Ishikawa (cell line): ENCODE results near the gene FRMPD2.

Experiments used
- CEBPB ChIP-seq: IDR thresholded peaks from 2 replicates; pipeline ENCODE4 v1.6.1; 2012
- EP300 ChIP-seq: IDR thresholded peaks from 2 replicates; pipeline ENCODE4 v1.6.1; 2012; ENCODE audit warnings: borderline replicate concordance
- FOXM1 ChIP-seq: IDR thresholded peaks from 2 replicates; pipeline ENCODE4 v1.6.1; 2012; ENCODE audit warnings: low read depth, borderline replicate concordance
- RAD21 ChIP-seq: IDR thresholded peaks from 2 replicates; pipeline ENCODE4 v1.6.1; 2012; ENCODE audit warnings: low read depth
- TCF12 ChIP-seq: IDR thresholded peaks from 2 replicates; pipeline ENCODE4 v1.6.1; 2012; ENCODE audit warnings: low read depth
- TEAD4 ChIP-seq: IDR thresholded peaks from 2 replicates; pipeline ENCODE4 v1.6.1; 2012
- ZBTB7A ChIP-seq: IDR thresholded peaks from 2 replicates; pipeline ENCODE4 v1.6.1; 2012; ENCODE audit warnings: low read depth
- TF ChIP-seq, protein P1 (sequence below): IDR thresholded peaks from 2 replicates; pipeline ENCODE4 v1.6.1; 2012

DNA sequence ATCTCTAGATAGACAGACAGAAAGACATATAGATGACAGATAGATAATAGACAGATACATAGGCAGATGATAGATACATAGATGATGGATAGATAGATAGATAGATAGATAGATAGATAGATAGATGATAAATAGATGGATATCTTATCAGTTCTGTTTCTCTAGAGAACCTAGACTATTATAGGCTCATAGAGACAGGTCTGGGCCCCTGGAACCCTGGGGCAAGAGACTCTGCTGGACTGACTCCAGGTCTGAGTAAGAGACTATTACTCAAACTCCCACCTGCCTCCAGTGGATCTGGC is 58.3 kb downstream of the FRMPD2 start:
- TF ChIP-seq EP300 (no peak), ZBTB7A (no peak), CEBPB (no peak), TCF12 (no peak), TEAD4 (no peak), FOXM1 (no peak), RAD21 (no peak)
- TF ChIP-seq, protein P1, sequence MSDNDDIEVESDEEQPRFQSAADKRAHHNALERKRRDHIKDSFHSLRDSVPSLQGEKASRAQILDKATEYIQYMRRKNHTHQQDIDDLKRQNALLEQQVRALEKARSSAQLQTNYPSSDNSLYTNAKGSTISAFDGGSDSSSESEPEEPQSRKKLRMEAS, result no peak
